Measurements from ENCODE around the gene SEC24C.

- TF ChIP-seq CTCF (IDR thresholded peaks at IDR 0.05; ENCODE audit: low read depth, low read length) (no peak), EZH2phosphoT487 (IDR thresholded peaks at IDR 0.05; ENCODE audit: low read depth) (no peak)
These were observed 17.6 kb downstream of the SEC24C start for GRCh38 chr10:73761781-73762180.
